ENCODE data around the gene PDE8A.

GRCh38 chr15:84973492-84974460 lies 7.9 kb upstream of the PDE8A start:
- TF ChIP-seq CTCF (conservative IDR thresholded peaks at IDR 0.05) (no peak), ZFX (IDR thresholded peaks at IDR 0.05) (no peak)

All from C4-2B (cell line).